PC-3 (cell line): Measurements from ENCODE around the gene TMEM107. TPM values are rescaled to one million over a fixed set of nuclear protein-coding genes. Genes with fewer than 3 reads are reported as not detected.
A peak's percentile ranks its signal among the peaks of the same experiment; 100 is the strongest.
"Not testable (repeated sequence)": the region's sequence is repeated elsewhere in the genome, so short reads cannot be mapped to it uniquely, and the experiment has no call there.

Experiments
- ATAC-seq: fragments of 200-7000 bp; cut with Tn5 transposase; 2 replicates; pipeline ENCODE4 v1.9.1; 2020; ENCODE audit warnings: mild to moderate bottlenecking, moderate library complexity
- BruUV-seq: library from RNA; stranded (reverse); fragments of 400-500 nt; replicated peaks from 2 replicates; lab custom pipeline; 2021; lab: Mats Ljungman, UMichigan
- CTCF ChIA-PET: fragments of 300-600 bp; sonication (Branson Sonifier 250); formaldehyde crosslinking; loops from one replicate; lab custom pipeline; 2022; ENCODE audit warnings: antibody characterized with exemption; lab: Charles Lee
- POLR2A ChIA-PET: fragments of 300-600 bp; sonication (Branson Sonifier 250); formaldehyde crosslinking; loops from one replicate; lab custom pipeline; 2022; ENCODE audit warnings: antibody characterized with exemption; ENCODE audit not compliant: unreplicated experiment; lab: Charles Lee
- DNase-seq: peaks from one replicate; pipeline ENCODE4 v3.0.0-alpha.2; 2015
- H2AFZ ChIP-seq: fragments of 300-600 bp; sonication (generic); 2 replicates; pipeline ENCODE4 v1.6.0; 2016; ENCODE audit warnings: antibody characterized with exemption, low read length
- H3F3A ChIP-seq: fragments of 300-600 bp; sonication (generic); one replicate; pipeline ENCODE4 v1.6.0; 2017; ENCODE audit warnings: antibody characterized with exemption, low read length, control low read depth, mild to moderate bottlenecking; ENCODE audit not compliant: unreplicated experiment
- H3K27ac ChIP-seq: fragments of 300-600 bp; sonication (generic); 2 replicates; pipeline ENCODE4 v1.5.1; 2016; ENCODE audit warnings: mild to moderate bottlenecking, low read length
- H3K27me3 ChIP-seq: fragments of 300-600 bp; sonication (generic); 2 replicates; pipeline ENCODE4 v1.6.1; 2016; ENCODE audit warnings: low read length, mixed read lengths
- H3K36me3 ChIP-seq: fragments of 300-600 bp; sonication (generic); 2 replicates; pipeline ENCODE4 v1.6.1; 2016; ENCODE audit warnings: low read depth, mixed run types, low read length, mixed read lengths
- H3K4me1 ChIP-seq: fragments of 300-600 bp; sonication (generic); 2 replicates; pipeline ENCODE4 v1.5.1; 2016; ENCODE audit warnings: low read length; ENCODE audit not compliant: insufficient read depth
- H3K4me2 ChIP-seq: fragments of 300-600 bp; sonication (generic); 2 replicates; pipeline ENCODE4 v1.6.0; 2016; ENCODE audit warnings: low read length
- H3K4me3 ChIP-seq: fragments of 300-600 bp; sonication (generic); 2 replicates; pipeline ENCODE4 v1.5.1; 2016; ENCODE audit warnings: mild to moderate bottlenecking, low read length, mixed read lengths
- H3K79me2 ChIP-seq: fragments of 300-600 bp; sonication (generic); 2 replicates; pipeline ENCODE4 v1.6.1; 2017; ENCODE audit warnings: low read length, mixed read lengths
- H3K9ac ChIP-seq: fragments of 300-600 bp; sonication (generic); 2 replicates; pipeline ENCODE4 v1.6.0; 2016; ENCODE audit warnings: mild to moderate bottlenecking, low read length
- H3K9me2 ChIP-seq: fragments of 300-600 bp; sonication (generic); replicated peaks from 2 replicates; pipeline ENCODE4 v1.6.1; 2016; ENCODE audit warnings: mixed run types, low read length, mixed read lengths
- H3K9me3 ChIP-seq: fragments of 300-600 bp; sonication (generic); 2 replicates; pipeline ENCODE4 v1.6.1; 2016; ENCODE audit warnings: low read length, mixed read lengths
- H4K20me1 ChIP-seq: fragments of 300-600 bp; sonication (generic); 2 replicates; pipeline ENCODE4 v1.6.1; 2016; ENCODE audit warnings: low read length, mixed read lengths
- EZH2 ChIP-seq: fragments of 300-600 bp; sonication (generic); IDR thresholded peaks from one replicate; pipeline ENCODE4 v1.6.1; 2017; ENCODE audit warnings: antibody characterized with exemption, mild to moderate bottlenecking, low read length; ENCODE audit not compliant: unreplicated experiment
- EZH2phosphoT487 ChIP-seq: fragments of 300-600 bp; sonication (generic); IDR thresholded peaks from 2 replicates; pipeline ENCODE4 v1.6.1; 2018; ENCODE audit warnings: mild to moderate bottlenecking, antibody characterized with exemption, low read length, borderline replicate concordance
- intact Hi-C: fragments of 100-400 bp; cut with micrococcal nuclease; formaldehyde crosslinking; loops from 2 replicates; pipeline ENCODE4 v1.9.0; 2023
- total RNA-seq: library from RNA; depleted of rRNA; stranded (reverse); fragments of >200 nt; gene quantifications from 2 replicates; pipeline ENCODE4 v1.2.3, GENCODE V29; 2014
- TF ChIP-seq, protein P1 (sequence below): fragments of 300-600 bp; sonication (generic); conservative IDR thresholded peaks from 2 replicates; pipeline ENCODE4 v1.5.1; 2017; ENCODE audit warnings: antibody characterized with exemption, low read depth, mild to moderate bottlenecking, low read length

The TMEM107 gene
- total RNA-seq, 1 experiment from 2014 or later, result 19.0 TPM

DNA sequence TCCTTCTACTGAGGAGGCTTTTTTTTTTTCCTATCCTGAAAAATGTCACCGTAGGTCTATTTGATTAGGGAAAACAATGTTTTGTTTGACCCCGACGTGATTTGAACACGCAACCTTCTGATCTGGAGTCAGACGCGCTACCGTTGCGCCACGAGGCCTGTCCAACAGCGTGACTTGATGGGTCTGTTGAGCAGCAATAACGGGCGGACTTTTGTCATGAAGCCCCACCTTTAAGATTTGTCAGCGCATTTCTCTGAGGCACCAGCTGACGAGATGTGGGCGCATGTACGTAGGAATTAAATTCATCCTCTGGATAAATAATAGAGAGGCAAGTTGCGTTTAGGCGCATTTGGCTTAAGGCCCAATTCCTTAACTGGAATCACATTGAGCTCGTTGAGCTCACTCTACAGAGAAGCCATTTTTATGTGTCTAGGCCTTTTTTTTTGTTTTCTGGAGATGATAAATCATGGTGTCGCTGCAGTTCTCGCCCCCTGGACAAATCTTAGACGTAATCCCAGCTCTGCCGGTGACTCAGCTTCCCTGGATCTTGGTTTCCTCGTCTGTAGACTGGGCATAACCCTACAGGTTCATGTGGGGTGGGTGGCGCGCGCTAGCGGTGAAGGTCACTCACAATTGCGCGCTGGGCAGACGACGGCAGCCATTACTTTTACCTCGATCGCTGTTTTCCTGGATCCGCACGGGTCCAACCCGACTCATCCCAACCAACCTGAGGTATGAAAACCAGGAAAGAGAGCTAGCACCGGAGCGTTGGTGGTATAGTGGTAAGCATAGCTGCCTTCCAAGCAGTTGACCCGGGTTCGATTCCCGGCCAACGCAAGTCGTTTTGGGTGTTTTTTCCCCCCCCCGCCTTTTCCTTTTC, 44.8 kb upstream of the TMEM107 start:
- no peaks in the 10 kb centered on the region for H3K36me3 ChIP-seq
- H2AFZ ChIP-seq, result peak overlapping the region; percentile 76
- BruUV-seq, result no TSS peak
- TF ChIP-seq EZH2phosphoT487, result no peak
- TF ChIP-seq, protein P1, sequence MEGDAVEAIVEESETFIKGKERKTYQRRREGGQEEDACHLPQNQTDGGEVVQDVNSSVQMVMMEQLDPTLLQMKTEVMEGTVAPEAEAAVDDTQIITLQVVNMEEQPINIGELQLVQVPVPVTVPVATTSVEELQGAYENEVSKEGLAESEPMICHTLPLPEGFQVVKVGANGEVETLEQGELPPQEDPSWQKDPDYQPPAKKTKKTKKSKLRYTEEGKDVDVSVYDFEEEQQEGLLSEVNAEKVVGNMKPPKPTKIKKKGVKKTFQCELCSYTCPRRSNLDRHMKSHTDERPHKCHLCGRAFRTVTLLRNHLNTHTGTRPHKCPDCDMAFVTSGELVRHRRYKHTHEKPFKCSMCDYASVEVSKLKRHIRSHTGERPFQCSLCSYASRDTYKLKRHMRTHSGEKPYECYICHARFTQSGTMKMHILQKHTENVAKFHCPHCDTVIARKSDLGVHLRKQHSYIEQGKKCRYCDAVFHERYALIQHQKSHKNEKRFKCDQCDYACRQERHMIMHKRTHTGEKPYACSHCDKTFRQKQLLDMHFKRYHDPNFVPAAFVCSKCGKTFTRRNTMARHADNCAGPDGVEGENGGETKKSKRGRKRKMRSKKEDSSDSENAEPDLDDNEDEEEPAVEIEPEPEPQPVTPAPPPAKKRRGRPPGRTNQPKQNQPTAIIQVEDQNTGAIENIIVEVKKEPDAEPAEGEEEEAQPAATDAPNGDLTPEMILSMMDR, result no peak
- TF ChIP-seq EZH2, result no peak
- DNase-seq (peak; percentile 93), ATAC-seq (peak; percentile 37)
- POLR2A ChIA-PET, result interaction anchor here (0.7 to 0.8 kb wide), 2 partner anchors 13 to 63 kb away, joined by 3 to 7 read pairs; no protein-coding TSS in a partner anchor
- H3K27ac ChIP-seq, result peak overlapping the region; percentile 86
- H3K79me2 ChIP-seq, result no peaks in the 10 kb centered on the region
- H3K4me1 ChIP-seq, result peaks cover 10% of the 10 kb centered on the region
- H3K4me3 ChIP-seq, result peak overlapping the region; percentile 82
- H3K9me2 ChIP-seq, result no peaks in the 10 kb centered on the region
- no peaks in the 10 kb centered on the region for H3F3A ChIP-seq
- no peaks in the 10 kb centered on the region for H3K9me3 ChIP-seq
- no peaks in the 10 kb centered on the region for H4K20me1 ChIP-seq
- H3K4me2 ChIP-seq, result peak overlapping the region; percentile 96
- CTCF ChIA-PET, result interaction anchor here (0.6 kb wide), 1 partner anchor 11 kb away, joined by 3 read pairs; the partner anchor contains the start of gene AURKB
- H3K27me3 ChIP-seq, result no peaks in the 10 kb centered on the region
- intact Hi-C loops, result loop anchor here (1.0 to 5.0 kb wide), 2 partner anchors 34 to 84 kb away; no protein-coding TSS in a partner anchor
- H3K9ac ChIP-seq, result peak overlapping the region; percentile 79

DNA sequence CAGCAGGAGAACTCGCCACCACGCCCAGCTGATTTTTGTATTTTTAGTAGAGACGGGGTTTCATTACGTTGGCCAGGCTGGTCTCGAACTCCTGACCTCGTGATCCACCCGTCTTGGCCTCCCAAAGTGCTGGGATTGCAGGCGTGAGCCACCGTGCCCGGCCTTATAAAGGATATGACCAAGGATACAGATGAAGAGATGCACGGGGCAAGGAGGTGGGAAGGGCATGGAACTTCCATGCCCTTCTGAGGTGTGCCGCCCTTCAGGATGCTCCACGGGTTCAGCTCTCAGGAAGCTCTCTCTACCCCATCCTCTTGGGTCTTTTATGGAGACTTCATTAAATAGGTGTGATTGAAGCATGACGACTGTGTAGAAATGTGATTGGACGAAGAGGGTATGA, 37.8 kb upstream of the TMEM107 start:
- H3K9me3 ChIP-seq, H3F3A ChIP-seq, H3K27ac ChIP-seq, H3K9me2 ChIP-seq, H2AFZ ChIP-seq, H3K4me3 ChIP-seq, BruUV-seq, H3K27me3 ChIP-seq, POLR2A ChIA-PET, H3K9ac ChIP-seq, H4K20me1 ChIP-seq, ATAC-seq, CTCF ChIA-PET, intact Hi-C loops, H3K36me3 ChIP-seq, H3K4me2 ChIP-seq, DNase-seq, H3K4me1 ChIP-seq: not testable (repeated sequence)
- H3K79me2 ChIP-seq, result peaks cover 14% of the 10 kb centered on the region

DNA sequence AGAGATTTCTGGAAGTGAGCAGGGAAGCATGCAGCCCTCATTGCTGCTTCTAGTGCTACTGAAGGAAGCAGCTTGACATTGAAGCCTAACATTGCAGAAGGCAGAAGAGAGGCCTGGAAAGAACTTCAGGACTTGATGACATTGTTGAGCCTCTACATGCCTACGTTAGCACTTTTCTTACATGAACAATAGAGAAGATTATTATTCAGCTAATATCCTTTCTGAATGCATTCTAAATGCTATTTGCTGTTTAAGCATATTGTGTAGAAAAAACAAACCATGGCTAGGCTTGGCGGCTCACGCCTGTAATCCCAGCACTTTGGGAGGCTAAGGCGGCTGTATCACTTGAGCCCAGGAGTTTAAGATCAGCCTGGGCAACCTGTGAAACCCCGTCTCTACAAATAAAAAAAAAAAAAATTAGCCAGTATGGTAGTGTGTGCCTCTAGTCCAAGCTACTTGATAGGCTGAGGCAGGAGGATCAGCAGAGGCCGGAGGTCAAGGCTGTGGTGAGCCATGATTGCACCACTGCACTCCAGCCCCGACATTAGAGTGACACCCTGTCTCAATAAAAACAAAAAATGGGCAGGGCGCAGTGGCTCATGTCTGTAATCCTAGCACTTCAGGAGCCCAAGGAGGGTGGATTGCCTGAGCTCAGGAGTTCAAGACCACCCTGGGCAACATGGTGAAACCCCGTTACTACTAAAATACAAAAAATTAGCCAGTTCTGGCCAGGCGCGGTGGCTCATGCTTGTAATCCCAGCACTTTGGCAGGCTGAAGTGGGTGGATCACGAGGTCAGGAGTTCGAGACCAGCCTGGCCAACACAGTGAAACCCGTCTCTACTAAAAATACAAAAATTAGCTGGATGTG, 36.4 kb upstream of the TMEM107 start:
- Histone ChIP-seq H4K20me1 (peaks cover 11% of the 10 kb centered on the region), H3K9me2 (no peaks in the 10 kb centered on the region), H3K9ac (no peak overlapping the region), H3K4me1 (peaks cover 13% of the 10 kb centered on the region), H3K4me3 (no peak overlapping the region), H3K27ac (no peak overlapping the region), H2AFZ (no peak overlapping the region), H3F3A (no peaks in the 10 kb centered on the region), H3K4me2 (no peak overlapping the region), H3K27me3 (no peaks in the 10 kb centered on the region), H3K9me3 (no peaks in the 10 kb centered on the region), H3K79me2 (peaks cover 24% of the 10 kb centered on the region), H3K36me3 (peaks cover 2% of the 10 kb centered on the region; the same call in 1 of the 2 replicates)
- intact Hi-C loops, result no loop called here
- ATAC-seq (no peak), DNase-seq (no peak)
- no TSS peak for BruUV-seq
- POLR2A ChIA-PET, result no interaction called here
- no peak for TF ChIP-seq EZH2phosphoT487
- TF ChIP-seq, protein P1, result no peak
- no peak for TF ChIP-seq EZH2
- CTCF ChIA-PET, result no interaction called here
